T-helper 2 cell treated with Interferon-gamma antibody and Interleukin-4, amounts not matched to agents 5 μg/mL and 100 μg/mL, for 36 hours (primary cell): Measurements from ENCODE around the gene NTN5.

ENCODE experiments used
- DNase-seq: peaks from one replicate; pipeline ENCODE4 v3.0.0; 2021; ENCODE audit warnings: low spot score
- H3K27ac Mint-ChIP-seq: one replicate; pipeline ENCODE4 v1.8.0; 2021; ENCODE audit warnings: mild to moderate bottlenecking, mixed read lengths
- H3K27me3 Mint-ChIP-seq: one replicate; pipeline ENCODE4 v1.8.0; 2021; ENCODE audit warnings: low read depth, mixed read lengths
- H3K36me3 Mint-ChIP-seq: one replicate; pipeline ENCODE4 v1.8.0; 2021; ENCODE audit warnings: low read depth, mixed read lengths
- H3K4me1 Mint-ChIP-seq: one replicate; pipeline ENCODE4 v1.8.0; 2021; ENCODE audit warnings: low read depth, mixed read lengths
- H3K4me3 Mint-ChIP-seq: one replicate; pipeline ENCODE4 v1.8.0; 2022; ENCODE audit warnings: mild to moderate bottlenecking, moderate library complexity, mixed read lengths
- H3K9me3 Mint-ChIP-seq: one replicate; pipeline ENCODE4 v1.8.0; 2021; ENCODE audit warnings: mixed read lengths

NTN5 gene

GRCh38 chr19:48630296-48631063, 42.3 kb downstream of the NTN5 start:
- no peak for DNase-seq
- peaks cover 16% of the 10 kb centered on the region for H3K36me3 Mint-ChIP-seq
- H3K9me3 Mint-ChIP-seq, result no peaks in the 10 kb centered on the region
- H3K27ac Mint-ChIP-seq, result peak overlapping the region; percentile 41
- H3K27me3 Mint-ChIP-seq, result no peaks in the 10 kb centered on the region
- H3K4me1 Mint-ChIP-seq, result peaks cover 17% of the 10 kb centered on the region
- H3K4me3 Mint-ChIP-seq, result no peak overlapping the region

GRCh38 chr19:48629599-48630295, 43.1 kb downstream of the NTN5 start:
- no peak overlapping the region for H3K4me3 Mint-ChIP-seq
- no peak for DNase-seq
- H3K9me3 Mint-ChIP-seq, result no peaks in the 10 kb centered on the region
- H3K36me3 Mint-ChIP-seq, result peaks cover 16% of the 10 kb centered on the region
- no peaks in the 10 kb centered on the region for H3K27me3 Mint-ChIP-seq
- peaks cover 16% of the 10 kb centered on the region for H3K4me1 Mint-ChIP-seq
- H3K27ac Mint-ChIP-seq, result no peak overlapping the region

- Mint-ChIP-seq H3K4me1 (peaks cover 17% of the 10 kb centered on the region), H3K9me3 (no peaks in the 10 kb centered on the region), H3K4me3 (no peak overlapping the region), H3K36me3 (peaks cover 16% of the 10 kb centered on the region), H3K27ac (no peak overlapping the region), H3K27me3 (no peaks in the 10 kb centered on the region)
- DNase-seq, result no peak
These were observed 43.6 kb downstream of the NTN5 start for GRCh38 chr19:48629297-48629598.

DNA sequence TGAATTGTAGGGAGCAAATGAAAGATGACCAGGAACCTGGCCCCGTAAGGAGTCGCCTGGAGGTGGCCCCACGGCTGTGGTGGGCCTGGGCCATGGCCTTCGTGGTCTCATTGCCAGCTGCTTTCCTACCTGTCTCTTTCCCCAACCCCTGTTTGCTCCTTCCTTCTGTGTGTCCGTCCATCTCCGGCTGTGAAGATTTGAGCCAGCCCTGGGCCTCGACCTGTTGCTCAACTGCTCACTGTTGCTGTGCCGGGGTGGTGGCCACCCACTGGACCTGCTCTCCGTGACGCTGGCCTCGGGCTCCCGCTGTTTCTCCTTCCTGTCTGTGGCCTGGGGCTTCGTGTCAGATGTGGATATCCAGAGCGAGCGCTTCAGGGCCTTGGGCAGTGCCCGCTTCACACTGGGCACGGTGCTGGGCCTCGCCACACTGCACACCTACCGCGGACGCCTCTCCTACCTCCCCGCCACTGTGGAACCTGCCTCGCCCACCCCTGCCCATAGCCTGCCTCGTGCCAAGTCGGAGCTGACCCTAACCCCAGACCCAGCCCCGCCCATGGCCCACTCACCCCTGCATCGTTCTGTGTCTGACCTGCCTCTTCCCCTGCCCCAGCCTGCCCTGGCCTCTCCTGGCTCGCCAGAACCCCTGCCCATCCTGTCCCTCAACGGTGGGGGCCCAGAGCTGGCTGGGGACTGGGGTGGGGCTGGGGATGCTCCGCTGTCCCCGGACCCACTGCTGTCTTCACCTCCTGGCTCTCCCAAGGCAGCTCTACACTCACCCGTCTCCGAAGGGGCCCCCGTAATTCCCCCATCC, 44.1 kb downstream of the NTN5 start:
- Mint-ChIP-seq H3K27ac (peak overlapping the region; percentile 65), H3K36me3 (peaks cover 18% of the 10 kb centered on the region), H3K4me1 (peaks cover 16% of the 10 kb centered on the region), H3K27me3 (no peaks in the 10 kb centered on the region), H3K4me3 (no peak overlapping the region), H3K9me3 (no peaks in the 10 kb centered on the region)
- no peak for DNase-seq

GRCh38 chr19:48627865-48628314, 44.9 kb downstream of the NTN5 start:
- no peaks in the 10 kb centered on the region for H3K27me3 Mint-ChIP-seq
- no peak for DNase-seq
- H3K36me3 Mint-ChIP-seq, result peaks cover 23% of the 10 kb centered on the region
- peaks cover 18% of the 10 kb centered on the region for H3K4me1 Mint-ChIP-seq
- no peak overlapping the region for H3K4me3 Mint-ChIP-seq
- H3K9me3 Mint-ChIP-seq, result no peaks in the 10 kb centered on the region
- H3K27ac Mint-ChIP-seq, result no peak overlapping the region

- Mint-ChIP-seq H3K9me3 (no peaks in the 10 kb centered on the region), H3K4me1 (peaks cover 20% of the 10 kb centered on the region), H3K27ac (no peak overlapping the region), H3K27me3 (no peaks in the 10 kb centered on the region), H3K4me3 (no peak overlapping the region), H3K36me3 (peaks cover 25% of the 10 kb centered on the region)
- no peak for DNase-seq
These were observed 45.5 kb downstream of the NTN5 start for GRCh38 chr19:48627201-48627864.

DNA sequence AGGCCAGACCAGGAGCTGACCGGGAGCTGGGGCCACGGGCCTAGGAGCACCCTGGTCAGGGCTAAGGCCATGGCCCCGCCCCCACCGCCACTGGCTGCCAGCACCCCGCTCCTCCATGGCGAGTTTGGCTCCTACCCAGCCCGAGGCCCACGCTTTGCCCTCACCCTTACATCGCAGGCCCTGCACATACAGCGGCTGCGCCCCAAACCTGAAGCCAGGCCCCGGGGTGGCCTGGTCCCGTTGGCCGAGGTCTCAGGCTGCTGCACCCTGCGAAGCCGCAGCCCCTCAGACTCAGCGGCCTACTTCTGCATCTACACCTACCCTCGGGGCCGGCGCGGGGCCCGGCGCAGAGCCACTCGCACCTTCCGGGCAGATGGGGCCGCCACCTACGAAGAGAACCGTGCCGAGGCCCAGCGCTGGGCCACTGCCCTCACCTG, 46.9 kb downstream of the NTN5 start:
- Mint-ChIP-seq H3K9me3 (no peaks in the 10 kb centered on the region), H3K4me3 (no peak overlapping the region), H3K36me3 (peaks cover 31% of the 10 kb centered on the region), H3K27me3 (no peaks in the 10 kb centered on the region), H3K27ac (no peak overlapping the region), H3K4me1 (peaks cover 21% of the 10 kb centered on the region)
- no peak for DNase-seq

- peaks cover 26% of the 10 kb centered on the region for H3K36me3 Mint-ChIP-seq
- H3K4me1 Mint-ChIP-seq, result peaks cover 25% of the 10 kb centered on the region
- no peaks in the 10 kb centered on the region for H3K27me3 Mint-ChIP-seq
- H3K4me3 Mint-ChIP-seq, result peak overlapping the region; percentile 90
- no peak for DNase-seq
- H3K9me3 Mint-ChIP-seq, result no peaks in the 10 kb centered on the region
- H3K27ac Mint-ChIP-seq, result peak overlapping the region; percentile 65
These were observed 47.8 kb downstream of the NTN5 start for GRCh38 chr19:48624791-48625723.

DNA sequence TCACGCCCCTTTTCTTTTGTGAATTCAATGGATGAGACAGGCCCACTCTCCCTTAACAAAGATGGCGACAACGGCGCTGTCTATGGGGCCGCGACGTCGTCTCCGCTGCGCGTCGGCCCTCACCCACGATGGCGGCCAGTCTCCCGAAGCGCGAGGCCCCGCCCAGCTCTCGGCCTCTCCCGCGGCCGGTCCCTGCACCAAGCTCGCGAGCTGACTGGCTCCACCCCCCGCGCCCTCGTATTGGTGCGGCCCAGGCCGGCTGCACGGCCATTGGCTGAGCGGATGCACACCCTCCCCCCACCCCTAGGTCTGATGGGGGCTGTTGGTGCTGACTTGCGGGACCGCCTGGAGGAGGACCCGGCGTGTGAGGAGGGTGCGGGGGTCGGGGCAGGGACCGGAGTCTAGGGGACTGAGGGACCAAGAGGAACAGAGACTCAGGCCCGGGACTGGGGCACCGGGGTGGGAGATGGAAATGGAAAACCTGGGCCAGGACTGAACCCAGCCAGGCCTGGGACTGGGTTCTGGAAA, 48.7 kb downstream of the NTN5 start:
- peaks cover 27% of the 10 kb centered on the region for H3K36me3 Mint-ChIP-seq
- no peaks in the 10 kb centered on the region for H3K27me3 Mint-ChIP-seq
- DNase-seq, result peak; percentile 98
- no peaks in the 10 kb centered on the region for H3K9me3 Mint-ChIP-seq
- H3K27ac Mint-ChIP-seq, result peak overlapping the region; percentile 98
- H3K4me3 Mint-ChIP-seq, result peak overlapping the region; percentile 90
- peaks cover 32% of the 10 kb centered on the region for H3K4me1 Mint-ChIP-seq

DNA sequence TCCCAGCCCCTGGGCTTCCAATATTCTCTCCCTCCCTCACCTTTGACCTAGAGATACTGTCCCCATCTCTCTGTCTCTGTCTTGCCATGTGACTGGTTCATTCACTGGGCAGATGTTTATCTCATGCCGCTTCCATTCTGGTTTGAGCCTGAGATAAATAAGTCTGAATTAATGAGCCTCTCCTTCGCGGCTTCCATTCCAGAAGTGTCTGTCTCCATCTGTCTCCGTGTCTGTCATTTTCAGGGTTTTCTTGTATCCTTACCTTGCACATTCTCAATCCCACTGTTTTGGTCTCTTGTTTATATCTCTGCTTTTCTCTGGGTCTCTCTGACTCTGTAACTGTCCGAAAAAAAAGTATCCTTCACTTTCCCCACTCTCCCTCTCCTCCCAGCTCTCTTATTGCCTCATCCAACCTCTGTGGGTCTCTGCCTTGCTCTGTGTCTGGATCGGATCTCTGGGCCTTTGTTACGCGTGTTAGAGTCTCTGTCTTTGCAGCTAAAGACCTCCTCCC, 49.2 kb downstream of the NTN5 start:
- Mint-ChIP-seq H3K36me3 (peaks cover 26% of the 10 kb centered on the region), H3K27ac (peak overlapping the region; percentile 98), H3K4me1 (peaks cover 32% of the 10 kb centered on the region), H3K4me3 (peak overlapping the region; percentile 90), H3K27me3 (no peaks in the 10 kb centered on the region), H3K9me3 (no peaks in the 10 kb centered on the region)
- no peak for DNase-seq

DNA sequence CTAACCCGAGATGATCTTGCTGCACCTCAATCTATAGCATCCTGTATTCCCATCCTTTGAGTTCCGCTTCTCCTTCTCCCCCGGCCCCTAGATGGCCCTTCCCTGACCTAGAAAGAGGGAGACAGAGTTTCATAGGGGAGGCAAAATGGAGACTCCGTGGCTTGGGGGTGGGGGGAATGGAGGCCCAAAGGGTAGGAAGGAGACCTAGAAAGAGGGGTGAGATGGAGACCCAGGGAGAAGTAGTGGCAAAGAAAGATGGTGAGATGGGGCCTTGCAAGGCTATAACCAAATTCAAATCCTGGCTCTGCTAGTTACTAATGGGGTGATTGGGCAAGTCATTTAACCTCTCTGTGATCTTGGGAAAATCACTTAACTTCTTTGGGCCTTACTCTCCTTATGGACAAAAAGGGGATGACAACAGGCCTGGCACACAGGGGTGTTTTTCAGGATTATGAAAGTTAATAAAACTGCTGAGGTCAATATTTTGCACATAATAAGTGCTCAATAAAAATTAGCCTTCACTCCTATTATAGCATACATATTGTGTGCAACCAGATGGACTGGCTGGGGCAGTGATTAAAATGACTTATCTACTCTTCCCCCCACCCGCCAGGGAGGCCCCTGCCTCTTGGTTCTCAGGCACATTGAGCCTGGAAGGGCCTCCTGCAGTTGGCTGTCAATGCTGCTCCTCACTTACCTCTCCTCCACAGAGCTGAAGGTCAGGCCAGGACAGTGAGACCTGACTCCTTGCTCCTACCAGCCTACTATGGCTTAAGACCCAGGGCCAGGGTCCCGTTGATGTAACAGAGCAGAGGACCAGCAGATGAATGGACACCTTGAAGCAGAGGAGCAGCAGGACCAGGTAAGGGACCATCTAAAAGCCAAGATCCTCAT, 52.9 kb downstream of the NTN5 start:
- Mint-ChIP-seq H3K9me3 (no peaks in the 10 kb centered on the region), H3K4me3 (peak overlapping the region; percentile 97), H3K36me3 (peaks cover 59% of the 10 kb centered on the region), H3K4me1 (peaks cover 39% of the 10 kb centered on the region), H3K27ac (peak overlapping the region; percentile 99), H3K27me3 (no peaks in the 10 kb centered on the region)
- DNase-seq, result no peak
